Measurements from ENCODE around the gene ADAM22. TPM values are rescaled to one million over a fixed set of nuclear protein-coding genes. Genes with fewer than 3 reads are reported as not detected.

The ADAM22 gene
- total and polyA plus RNA-seq, 2 donors (not counting 1 experiment from before 2014, with no cell fraction given) = 0.18 to 0.66 TPM

DNA sequence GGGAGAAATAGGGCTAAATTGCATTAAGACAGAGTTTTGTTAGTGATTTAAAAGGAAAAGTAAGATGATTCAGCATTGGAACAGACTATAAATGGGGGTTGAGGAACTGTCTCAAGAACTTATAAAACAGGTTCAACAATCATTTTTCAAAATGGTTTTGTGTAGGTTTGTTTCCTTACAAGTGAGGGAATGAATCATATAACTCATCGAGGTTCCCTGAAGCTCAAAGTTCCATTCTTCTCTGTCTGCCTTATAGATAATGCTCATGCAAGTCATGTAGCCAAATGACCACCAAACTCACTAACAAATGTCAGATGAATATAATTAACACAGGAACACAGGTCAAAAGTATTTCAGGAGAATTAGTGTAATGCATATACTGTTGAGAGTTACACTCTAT, 27.7 kb downstream of the ADAM22 start:
- Histone ChIP-seq H3K9me3 (ENCODE audit: control insufficient read depth, insufficient read depth, low read depth, low read length) (no peaks in the 10 kb centered on the region), H3K4me3 (replicated peaks in 1 of 4; ENCODE audit: control extremely low read depth in 1 of 4, insufficient read depth in 1 of 4, low read depth in 3 of 4, low read length in 4 of 4) (no peak overlapping the region), H2AFZ (ENCODE audit: low read length) (no peak overlapping the region), H3K27ac (ENCODE audit: insufficient read depth, low read length) (no peak overlapping the region), H3K9ac (ENCODE audit: insufficient read depth, low read length) (no peak overlapping the region), H3K36me3 (ENCODE audit: control insufficient read depth, insufficient read depth, low read length) (no peaks in the 10 kb centered on the region), H4K20me1 (ENCODE audit: control insufficient read depth, extremely low read depth, insufficient read depth, low read length) (no peaks in the 10 kb centered on the region), H3K27me3 (ENCODE audit: control insufficient read depth, insufficient read depth, low read length) (no peaks in the 10 kb centered on the region), H3K4me1 (ENCODE audit: control insufficient read depth, extremely low read depth, insufficient read depth, low read length) (no peaks in the 10 kb centered on the region), H3K4me2 (ENCODE audit: extremely low read depth, insufficient read depth, low read length) (no peak overlapping the region), H3K79me2 (ENCODE audit: control insufficient read depth, insufficient read depth, low read length) (no peaks in the 10 kb centered on the region)
- no peak for TF ChIP-seq EZH2 (IDR thresholded peaks at IDR 0.05; ENCODE audit: low read length, missing control alignments)
- TF ChIP-seq, protein P1, sequence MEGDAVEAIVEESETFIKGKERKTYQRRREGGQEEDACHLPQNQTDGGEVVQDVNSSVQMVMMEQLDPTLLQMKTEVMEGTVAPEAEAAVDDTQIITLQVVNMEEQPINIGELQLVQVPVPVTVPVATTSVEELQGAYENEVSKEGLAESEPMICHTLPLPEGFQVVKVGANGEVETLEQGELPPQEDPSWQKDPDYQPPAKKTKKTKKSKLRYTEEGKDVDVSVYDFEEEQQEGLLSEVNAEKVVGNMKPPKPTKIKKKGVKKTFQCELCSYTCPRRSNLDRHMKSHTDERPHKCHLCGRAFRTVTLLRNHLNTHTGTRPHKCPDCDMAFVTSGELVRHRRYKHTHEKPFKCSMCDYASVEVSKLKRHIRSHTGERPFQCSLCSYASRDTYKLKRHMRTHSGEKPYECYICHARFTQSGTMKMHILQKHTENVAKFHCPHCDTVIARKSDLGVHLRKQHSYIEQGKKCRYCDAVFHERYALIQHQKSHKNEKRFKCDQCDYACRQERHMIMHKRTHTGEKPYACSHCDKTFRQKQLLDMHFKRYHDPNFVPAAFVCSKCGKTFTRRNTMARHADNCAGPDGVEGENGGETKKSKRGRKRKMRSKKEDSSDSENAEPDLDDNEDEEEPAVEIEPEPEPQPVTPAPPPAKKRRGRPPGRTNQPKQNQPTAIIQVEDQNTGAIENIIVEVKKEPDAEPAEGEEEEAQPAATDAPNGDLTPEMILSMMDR (conservative IDR thresholded peaks at IDR 0.05 in 1 of 2, IDR thresholded peaks at IDR 0.05 in 1 of 2; ENCODE audit: low read depth in 1 of 2, low read length in 2 of 2) = no peak
- no peak for DNase-seq (ENCODE audit: low read depth in 2 of 2)

DNA sequence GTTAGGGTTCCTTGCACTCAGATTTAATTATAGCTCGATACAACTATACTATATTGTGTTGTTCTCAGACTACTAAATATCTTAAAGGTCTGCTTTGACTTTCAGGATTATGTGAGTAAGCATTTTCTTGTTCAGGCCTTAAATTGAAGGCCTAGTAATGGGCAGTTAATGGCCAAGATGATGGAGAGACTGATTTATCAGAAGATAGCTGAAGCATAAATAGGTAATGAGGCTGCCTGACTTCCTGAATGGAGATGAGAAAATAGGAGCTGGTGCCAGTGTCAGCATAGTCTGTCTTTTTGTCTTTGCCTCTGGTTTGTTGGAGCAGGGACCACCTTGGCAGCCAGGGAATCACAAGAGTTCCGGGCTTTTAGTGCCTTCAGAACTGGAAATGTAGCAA, 32.2 kb downstream of the ADAM22 start:
- DNase-seq (ENCODE audit: low read depth in 2 of 2) = no peak
- TF ChIP-seq EZH2 (IDR thresholded peaks at IDR 0.05; ENCODE audit: low read length, missing control alignments) = no peak
- Histone ChIP-seq H3K27me3 (ENCODE audit: control insufficient read depth, insufficient read depth, low read length) (no peaks in the 10 kb centered on the region), H2AFZ (ENCODE audit: low read length) (no peak overlapping the region), H3K36me3 (ENCODE audit: control insufficient read depth, insufficient read depth, low read length) (no peaks in the 10 kb centered on the region), H3K4me1 (ENCODE audit: control insufficient read depth, extremely low read depth, insufficient read depth, low read length) (no peaks in the 10 kb centered on the region), H3K27ac (ENCODE audit: insufficient read depth, low read length) (no peak overlapping the region), H3K9me3 (ENCODE audit: control insufficient read depth, insufficient read depth, low read depth, low read length) (no peaks in the 10 kb centered on the region), H3K9ac (ENCODE audit: insufficient read depth, low read length) (no peak overlapping the region), H3K79me2 (ENCODE audit: control insufficient read depth, insufficient read depth, low read length) (no peaks in the 10 kb centered on the region), H3K4me2 (ENCODE audit: extremely low read depth, insufficient read depth, low read length) (no peak overlapping the region), H4K20me1 (ENCODE audit: control insufficient read depth, extremely low read depth, insufficient read depth, low read length) (no peaks in the 10 kb centered on the region), H3K4me3 (replicated peaks in 1 of 4; ENCODE audit: control extremely low read depth in 1 of 4, insufficient read depth in 1 of 4, low read depth in 3 of 4, low read length in 4 of 4) (no peak overlapping the region)

DNA sequence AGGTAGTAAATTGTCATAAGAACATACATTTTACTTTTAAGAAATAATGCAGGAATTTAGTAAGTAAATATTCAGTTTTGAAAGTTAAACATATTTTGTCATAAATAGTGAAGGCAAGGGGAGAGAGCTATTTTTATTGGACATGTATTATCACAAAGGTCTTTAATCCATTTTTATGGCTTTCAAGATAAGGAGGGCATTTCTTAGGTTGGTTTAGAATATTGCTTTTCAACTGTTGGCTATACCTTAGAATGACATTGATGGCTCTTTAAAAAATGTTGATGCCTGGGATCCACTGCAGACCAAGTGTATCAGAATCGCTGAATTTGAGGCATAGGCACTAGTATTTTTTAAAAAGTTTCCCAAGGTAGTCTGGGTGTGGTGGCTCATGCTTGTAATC, 34.0 kb downstream of the ADAM22 start:
- H3K4me2 ChIP-seq (ENCODE audit: extremely low read depth, insufficient read depth, low read length) = no peak overlapping the region
- H3K4me1 ChIP-seq (ENCODE audit: control insufficient read depth, extremely low read depth, insufficient read depth, low read length) = no peaks in the 10 kb centered on the region
- no peaks in the 10 kb centered on the region for H3K9me3 ChIP-seq (ENCODE audit: control insufficient read depth, insufficient read depth, low read depth, low read length)
- H3K9ac ChIP-seq (ENCODE audit: insufficient read depth, low read length) = no peak overlapping the region
- H3K27me3 ChIP-seq (ENCODE audit: control insufficient read depth, insufficient read depth, low read length) = no peaks in the 10 kb centered on the region
- DNase-seq (ENCODE audit: low read depth in 2 of 2) = no peak
- no peaks in the 10 kb centered on the region for H4K20me1 ChIP-seq (ENCODE audit: control insufficient read depth, extremely low read depth, insufficient read depth, low read length)
- no peak overlapping the region for H2AFZ ChIP-seq (ENCODE audit: low read length)
- no peak for TF ChIP-seq EZH2 (IDR thresholded peaks at IDR 0.05; ENCODE audit: low read length, missing control alignments)
- TF ChIP-seq, protein P1 (conservative IDR thresholded peaks at IDR 0.05 in 1 of 2, IDR thresholded peaks at IDR 0.05 in 1 of 2; ENCODE audit: low read depth in 1 of 2, low read length in 2 of 2) = no peak
- H3K79me2 ChIP-seq (ENCODE audit: control insufficient read depth, insufficient read depth, low read length) = no peaks in the 10 kb centered on the region
- H3K36me3 ChIP-seq (ENCODE audit: control insufficient read depth, insufficient read depth, low read length) = no peaks in the 10 kb centered on the region
- no peak overlapping the region for H3K4me3 ChIP-seq (replicated peaks in 1 of 4; ENCODE audit: control extremely low read depth in 1 of 4, insufficient read depth in 1 of 4, low read depth in 3 of 4, low read length in 4 of 4)
- H3K27ac ChIP-seq (ENCODE audit: insufficient read depth, low read length) = no peak overlapping the region
